GM18499 (cell line): ENCODE data around the gene CTNNA3.

Experiments
- ATAC-seq: cut with Tn5 transposase; IDR thresholded peaks from one replicate; pipeline ENCODE4 v1.9.1; 2021; ENCODE audit warnings: moderate number of reproducible peaks; ENCODE audit not compliant: insufficient read depth, unreplicated experiment

Gene CTNNA3

DNA sequence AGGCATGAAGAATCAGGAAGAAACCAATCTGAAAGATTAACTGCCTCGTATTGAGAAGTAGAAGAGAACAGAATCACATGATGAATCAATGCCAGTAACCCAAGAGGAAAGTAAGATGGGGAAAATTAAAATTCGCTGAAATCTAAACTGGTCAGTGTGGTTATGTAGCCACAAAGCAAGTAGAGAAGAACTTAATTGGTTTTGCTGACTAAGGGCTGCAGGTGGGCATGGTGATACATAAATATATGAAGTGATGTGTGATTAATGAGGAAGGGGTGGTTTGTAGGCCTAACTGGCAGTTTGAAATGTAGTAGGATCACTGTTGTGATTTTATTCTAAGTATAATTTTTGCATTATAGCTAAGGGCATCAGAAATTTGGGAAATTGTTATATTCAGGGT, 853.6 kb downstream of the CTNNA3 start:
- ATAC-seq = no peak

DNA sequence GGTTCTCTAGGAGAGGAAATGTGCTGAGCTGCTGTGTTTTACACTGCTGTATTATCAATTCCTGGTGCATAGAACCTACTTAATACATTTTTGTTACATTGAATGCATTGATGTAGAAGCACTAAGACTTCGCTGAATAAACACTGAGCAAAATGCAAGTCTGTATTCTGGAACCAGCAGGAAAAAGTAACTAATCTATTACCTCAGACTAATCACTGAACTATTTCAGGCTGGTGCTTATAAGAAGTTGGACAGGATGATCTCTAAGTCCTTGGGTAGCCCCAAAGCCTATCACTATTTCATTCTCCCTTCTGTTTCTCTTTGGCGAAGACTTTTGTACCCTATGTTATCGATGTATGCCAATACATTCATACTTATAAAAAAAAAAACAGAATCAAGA, 857.3 kb downstream of the CTNNA3 start:
- ATAC-seq = no peak

DNA sequence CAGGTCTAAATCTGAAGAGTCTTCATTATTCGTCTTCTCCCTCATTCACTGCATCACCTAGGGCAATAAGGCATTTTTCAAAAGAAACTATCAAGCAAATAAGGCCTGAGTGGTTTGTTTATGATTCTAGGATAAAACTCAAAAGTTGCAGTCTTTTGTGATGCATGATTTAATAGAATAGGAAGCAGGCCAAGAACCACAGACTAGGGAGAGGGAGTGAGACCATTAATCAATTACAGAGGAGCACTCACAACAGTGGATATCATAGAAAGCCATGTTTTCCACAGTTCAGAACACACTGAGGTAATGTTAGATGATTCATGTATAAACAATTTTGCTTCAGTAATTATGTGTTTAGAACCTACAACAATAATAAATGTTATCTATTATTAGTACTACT, 858.0 kb downstream of the CTNNA3 start:
- ATAC-seq = no peak

DNA sequence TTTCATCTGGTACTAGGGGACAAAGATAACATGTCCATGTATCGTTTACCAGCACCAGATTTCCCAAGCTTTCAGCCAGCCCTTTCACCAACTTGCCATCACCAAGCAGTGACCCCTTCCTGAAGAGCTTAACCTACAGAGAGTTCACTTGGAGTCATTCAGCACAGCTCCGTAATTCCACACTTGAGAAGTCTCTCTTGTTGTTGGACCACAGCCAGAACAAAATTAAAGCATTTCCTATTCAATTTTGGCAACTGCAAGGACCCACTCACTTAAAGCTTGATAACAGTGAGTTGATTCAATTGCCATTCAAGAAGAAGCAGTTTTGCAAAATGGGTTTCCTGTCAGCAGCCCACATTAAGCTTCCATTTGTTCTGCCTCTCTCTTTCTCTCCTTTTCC, 858.7 kb downstream of the CTNNA3 start:
- no peak for ATAC-seq

DNA sequence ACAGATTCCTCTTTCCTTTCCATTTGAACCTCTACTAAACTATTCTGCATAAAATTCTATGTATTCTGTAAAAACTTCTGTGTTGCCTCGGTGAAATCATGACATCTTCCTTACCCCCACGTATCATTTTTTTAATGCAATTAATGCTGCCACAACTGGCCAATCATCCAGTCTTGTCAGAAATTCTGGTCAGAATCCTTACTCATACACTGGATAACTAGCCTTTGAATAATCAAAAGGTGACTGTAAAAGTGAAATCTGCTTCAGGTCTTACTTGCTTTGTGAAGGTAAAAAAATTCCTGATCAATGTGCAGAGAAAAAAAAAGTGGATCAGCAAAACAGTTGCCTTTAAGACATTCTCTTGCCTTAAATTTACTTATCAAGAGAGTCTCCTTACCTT, 859.2 kb downstream of the CTNNA3 start:
- no peak for ATAC-seq

DNA sequence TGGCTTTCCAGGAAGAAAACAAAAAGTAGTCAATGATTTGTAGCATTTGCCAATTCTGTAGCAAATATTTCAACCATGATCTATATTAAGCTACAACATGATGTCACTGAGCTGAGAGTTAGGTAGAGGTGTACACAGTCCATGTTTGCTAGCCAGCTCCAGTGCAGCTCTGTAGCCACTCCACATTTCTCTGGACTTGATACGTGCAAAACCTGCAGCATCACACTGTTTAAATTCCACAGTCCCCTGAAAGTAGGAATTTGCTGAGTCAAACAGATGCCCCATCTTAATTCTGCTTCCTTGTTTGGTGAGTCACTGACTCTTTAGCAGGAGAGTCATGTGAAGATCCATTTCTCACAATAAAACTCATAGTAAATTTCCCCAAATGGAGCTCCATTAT, 859.9 kb downstream of the CTNNA3 start:
- ATAC-seq = no peak

DNA sequence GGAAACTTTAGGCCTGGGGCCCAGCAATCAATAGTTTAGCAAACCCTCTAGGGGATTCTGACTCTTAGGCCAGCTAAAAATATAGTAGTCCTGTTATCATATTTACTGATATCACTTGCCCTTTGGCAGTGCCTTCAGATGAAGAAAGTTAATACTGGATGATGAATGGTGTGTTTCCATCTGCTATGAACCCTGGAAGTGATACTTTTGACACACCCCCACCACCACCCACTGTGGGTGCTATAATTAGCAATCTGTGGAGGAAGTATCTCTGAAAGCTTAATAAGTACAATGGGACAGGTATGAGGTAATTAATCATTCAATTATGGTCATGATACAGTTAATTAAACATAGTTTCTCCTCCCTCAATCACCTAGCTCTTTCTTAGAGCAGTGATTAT, 860.6 kb downstream of the CTNNA3 start:
- no peak for ATAC-seq

DNA sequence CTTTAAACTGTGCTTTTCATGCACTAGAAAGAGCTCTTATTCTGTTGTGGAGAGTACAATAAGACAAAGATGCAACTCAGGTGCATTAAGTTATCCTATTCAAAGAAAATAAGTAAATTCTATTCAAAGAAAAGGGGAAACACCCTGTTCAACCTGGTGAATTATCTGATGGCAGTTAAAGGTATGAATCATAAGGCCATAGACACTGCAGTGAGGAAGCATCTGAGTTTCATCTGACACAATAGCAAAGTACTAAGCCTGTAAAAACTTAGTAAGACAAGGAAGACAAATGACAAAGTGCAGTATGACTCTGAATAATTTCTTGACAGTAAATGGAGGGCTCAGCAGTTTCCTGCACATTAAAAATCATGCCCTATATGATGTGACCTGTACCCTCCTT, 861.2 kb downstream of the CTNNA3 start:
- no peak for ATAC-seq

DNA sequence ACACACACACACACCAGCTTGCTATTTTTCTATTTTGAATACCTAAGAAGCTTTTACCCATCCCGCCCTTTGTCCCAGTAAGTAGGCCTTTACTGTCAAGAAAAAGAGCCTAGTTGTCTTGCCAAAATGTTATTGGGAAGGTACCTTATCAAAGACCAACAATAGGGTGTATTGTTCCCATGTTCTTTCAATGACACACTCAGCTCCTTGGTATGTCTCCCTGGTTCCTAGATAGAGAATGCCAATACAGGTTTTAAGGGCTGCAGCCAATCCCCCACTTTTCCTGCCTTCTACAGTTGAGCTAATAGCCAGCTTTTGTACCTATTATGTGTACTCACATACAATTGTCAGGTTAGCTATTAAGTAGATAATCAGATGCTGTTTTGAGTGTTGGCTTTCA, 862.1 kb downstream of the CTNNA3 start:
- ATAC-seq = no peak

DNA sequence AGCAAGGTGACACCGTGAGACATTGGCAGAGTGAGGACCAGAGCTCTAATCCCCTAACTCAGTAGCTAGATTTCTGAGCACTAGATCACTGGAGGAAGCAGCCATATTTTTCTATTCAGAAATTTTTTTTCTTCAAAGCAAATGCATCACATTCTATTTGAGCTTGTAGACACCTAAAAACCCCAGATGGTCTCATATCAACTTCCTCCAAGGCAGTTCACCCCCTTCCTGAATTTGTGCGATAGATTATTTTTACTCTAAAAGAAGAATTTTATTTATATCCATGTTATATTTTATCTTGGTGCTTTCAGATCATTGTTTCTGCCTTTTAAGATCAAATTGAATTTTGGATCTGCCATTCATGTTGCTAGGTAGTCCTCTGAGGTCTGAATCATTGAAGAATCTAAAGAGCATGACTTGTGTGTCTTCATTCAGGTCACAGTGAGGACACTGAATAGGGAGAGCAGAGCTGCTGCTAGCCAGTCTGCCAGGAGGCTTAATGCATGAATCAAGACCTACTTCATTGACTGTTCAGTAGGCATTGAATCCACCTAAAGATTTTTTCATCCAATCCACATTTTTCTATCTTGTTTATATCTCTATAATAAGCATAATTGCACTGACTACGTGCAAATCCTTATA, 863.1 kb downstream of the CTNNA3 start:
- no peak for ATAC-seq

DNA sequence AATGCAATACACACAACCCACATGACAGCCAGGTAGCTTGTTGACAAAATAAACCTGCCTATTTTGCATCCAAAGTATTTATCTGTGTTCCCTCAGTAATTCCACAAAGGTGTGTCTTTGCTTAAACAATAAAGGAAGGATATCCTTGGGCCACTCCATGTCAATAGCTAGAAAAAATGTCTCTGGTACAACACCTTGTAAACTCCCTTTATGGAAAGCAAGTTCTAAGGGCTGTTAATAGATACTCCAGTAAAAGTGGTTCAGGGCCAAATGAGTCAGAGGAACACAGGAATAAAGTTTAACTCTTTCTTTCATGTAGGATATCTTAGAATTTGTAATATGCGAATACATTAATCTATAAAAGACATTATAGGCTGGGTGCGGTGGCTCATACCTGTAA, 867.0 kb downstream of the CTNNA3 start:
- ATAC-seq = no peak

DNA sequence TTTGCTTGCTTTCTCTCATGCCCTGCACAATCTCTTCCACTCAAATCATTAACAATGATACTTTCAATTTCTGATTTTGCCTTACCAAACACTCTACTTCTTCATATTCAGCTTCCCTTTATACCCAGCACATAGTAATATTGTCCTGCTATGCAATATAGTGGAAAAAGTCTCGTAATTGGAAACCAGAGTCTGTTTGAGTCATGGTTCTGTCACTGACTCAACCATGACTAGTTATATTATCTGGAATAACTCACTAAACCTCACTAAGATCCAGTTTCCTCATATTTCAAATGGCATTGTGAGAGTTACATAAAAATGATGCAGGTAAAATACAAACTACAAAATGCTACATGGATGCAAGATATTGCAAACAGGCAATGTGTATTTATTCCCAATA, 868.6 kb downstream of the CTNNA3 start:
- ATAC-seq = no peak

DNA sequence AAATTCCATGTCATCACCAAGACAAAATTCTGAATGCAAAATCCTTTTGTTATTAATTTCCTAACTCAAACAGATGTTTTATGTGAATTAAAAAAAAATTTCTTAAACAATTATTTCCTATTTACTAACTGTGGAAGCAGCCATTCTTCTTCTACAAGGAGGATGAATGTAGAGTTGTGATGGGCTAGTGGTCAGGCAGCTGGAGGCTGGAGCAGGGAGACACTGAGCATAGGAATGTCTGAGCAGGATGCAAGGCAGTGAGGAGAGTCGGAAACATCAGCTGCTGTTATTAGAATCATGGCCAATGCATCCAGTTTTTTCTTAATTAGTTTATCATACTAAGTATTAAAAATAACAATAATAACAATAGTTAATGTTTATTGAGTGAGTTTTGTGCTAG, 872.7 kb downstream of the CTNNA3 start:
- no peak for ATAC-seq

DNA sequence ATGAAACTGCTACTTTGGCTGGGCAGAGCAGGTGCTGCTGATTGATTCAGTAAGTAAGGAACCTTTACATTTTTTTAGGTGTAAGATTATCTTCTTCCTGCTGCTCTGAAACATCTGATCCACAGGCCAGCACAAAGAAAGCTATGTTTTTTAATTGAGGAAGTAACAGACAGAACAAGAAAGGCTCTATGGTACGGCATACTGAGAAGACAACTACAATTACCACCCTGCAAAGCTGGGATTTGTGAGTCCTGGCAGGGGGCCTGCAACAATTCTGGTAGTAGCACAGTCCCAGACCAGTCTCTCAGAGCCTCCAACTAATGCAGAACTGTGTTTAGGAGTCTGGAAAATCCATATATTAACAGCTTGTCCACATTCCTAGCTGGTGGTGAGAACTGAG, 873.2 kb downstream of the CTNNA3 start:
- ATAC-seq = no peak

DNA sequence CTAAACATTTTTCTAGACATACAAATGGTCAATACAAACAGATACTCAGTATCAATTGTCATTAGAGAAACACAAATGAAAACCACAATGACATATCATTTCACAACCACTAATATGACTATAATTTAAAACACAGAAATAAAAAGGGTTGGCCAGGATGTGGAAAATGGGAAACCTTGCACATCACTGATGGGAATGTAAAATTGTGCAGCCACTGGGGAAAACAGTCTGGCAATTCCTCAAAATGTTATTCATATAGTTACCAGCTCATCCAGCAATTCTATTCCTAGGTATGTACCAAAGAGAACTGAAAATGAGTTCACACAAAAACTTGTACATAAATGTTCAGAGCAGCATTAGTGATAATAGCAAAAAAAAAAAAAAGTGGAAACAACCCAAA, 876.3 kb downstream of the CTNNA3 start:
- ATAC-seq = no peak

DNA sequence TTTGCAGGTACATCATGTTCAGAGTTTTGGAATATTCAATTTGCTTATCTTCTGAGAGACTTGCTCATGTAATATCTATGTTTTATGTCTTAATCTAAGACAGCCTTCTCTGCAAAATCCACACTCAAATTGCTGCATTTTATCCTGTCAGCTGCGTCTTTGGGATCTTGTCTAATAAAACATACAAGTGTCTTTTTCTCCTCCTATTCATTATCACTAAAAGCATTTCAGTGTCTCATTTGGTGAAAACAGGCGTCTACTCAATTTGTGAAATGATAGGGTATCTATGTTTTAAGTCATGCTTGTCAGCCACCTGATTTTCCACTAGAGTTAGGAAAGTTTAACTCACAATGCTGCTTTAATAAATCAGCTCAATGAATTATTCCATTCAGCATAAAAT, 882.9 kb downstream of the CTNNA3 start:
- ATAC-seq = no peak

DNA sequence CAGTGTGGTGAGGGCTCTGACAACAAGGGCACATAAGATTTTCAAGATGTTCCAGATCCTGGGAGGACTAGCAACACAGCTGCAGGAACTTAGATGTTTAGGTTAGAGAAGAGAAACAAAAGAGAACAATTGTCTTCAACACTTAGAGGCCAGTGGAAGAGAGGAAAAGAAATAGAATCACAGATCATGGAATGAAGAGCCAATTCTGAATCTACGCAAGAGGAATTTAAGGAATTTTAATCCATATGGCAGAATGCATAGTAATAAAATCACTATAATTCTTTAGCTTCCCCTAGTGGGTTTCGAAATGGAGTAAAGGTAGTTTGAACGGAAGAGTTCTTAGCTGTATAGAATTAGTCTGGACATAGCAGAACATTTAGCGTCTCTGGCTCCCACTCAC, 884.8 kb downstream of the CTNNA3 start:
- ATAC-seq = no peak

DNA sequence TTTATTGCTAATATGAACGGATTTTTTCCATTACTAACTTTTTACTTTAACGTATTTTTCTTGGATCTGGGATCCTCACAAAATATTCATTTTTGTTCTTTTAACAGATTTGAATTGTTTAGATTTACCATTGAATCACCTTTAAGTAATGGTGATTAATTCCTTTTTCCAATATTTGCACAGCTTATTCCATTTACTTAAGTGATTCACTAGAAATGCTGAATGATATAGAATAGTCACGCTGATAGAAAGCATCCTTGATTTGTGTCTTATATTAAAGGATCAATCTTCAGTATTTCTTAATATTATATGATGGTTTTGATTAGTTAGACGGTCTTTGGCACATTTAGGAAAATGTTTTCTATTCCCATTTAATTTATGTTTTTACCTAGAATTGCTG, 886.6 kb downstream of the CTNNA3 start:
- no peak for ATAC-seq

DNA sequence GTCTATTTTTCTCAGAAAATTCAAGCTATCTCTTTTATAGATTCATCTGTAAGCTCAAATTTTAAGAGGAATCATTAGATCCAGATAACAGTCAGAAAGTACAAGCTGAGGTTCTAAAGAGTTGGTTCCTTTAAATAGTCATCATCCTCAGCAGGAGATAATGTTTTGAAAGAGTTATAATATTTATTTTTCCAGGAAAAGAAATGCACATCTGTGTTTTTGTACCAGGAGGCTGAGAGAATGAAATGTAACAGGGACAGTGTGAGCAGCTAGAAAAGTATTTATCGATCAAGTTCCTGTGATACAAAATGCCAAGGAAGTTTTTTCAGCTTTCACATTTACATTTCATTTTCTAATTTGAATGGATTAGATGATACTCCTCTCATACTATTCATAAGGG, 890.4 kb downstream of the CTNNA3 start:
- ATAC-seq = no peak

DNA sequence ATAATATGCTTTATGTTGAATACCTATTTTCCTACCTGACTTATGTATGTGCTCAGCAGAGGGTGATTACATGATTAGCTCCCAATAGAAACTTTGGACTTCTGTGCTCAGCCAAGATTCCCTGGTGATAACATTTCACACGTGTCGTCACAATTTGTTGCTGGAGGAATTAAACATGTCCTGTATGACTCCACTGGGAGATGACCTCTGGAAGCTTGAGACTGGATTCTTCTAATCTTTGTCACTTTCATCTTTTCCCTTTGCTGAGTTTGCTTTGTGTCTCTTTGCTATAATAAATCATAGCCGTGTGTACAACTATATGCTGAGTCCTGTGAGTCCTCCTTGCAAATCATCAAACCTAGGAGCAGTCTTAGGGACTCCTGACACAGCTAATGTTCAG, 891.0 kb downstream of the CTNNA3 start:
- no peak for ATAC-seq

DNA sequence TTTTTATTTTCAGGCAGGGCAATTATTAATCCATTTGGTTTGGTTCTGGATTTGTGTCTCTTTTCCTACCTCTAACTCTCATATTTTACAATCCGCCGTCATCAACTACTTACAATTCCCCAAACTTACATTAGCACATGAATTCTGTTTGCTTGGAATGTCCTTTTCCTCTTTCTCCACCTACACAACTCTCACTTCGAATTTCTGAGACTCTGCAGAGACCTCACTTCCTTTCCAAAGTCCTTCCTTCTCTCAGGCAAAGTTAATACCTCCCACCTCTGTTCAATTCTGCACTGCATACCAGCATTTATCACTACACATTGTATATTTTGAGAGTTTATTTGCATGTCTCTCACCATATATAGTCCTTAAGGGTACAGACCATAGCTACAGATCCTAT, 892.8 kb downstream of the CTNNA3 start:
- ATAC-seq = no peak

DNA sequence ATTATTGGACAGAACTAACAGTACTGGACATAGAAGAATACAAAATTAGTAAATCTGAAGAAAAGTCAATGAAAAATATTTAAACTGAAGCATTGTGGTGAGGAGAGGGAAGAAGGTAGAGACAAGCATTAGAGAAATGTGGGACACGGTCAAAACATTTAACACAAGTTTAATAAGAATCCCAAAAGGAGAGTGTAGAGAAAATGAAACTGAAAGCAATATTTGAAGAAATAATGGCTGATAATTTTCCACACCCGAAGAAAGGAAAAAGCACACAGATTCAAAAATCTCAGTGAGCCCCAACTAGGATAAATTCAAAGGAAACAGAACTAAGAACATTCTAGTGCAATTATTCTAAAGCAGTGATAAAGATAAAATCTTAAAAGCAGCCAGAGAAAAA, 896.5 kb downstream of the CTNNA3 start:
- no peak for ATAC-seq

DNA sequence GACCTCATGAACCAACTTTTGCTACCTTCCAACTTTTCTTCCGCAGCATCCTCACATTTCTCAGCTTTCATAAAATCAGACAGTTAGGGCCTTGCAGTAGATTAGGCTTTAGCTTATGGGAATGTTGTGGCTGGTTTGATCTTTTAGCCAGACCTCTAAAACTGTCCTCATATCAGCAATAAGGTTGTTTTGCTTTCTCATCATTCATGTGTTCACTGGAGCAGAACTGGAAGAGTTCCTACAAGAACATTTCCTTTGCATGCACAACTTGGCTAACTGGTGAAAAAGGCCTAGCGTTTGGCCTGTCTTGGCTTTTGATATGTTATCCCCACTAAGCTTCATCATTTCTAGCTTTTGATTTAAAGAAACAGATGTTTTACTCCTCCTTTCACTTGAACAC, 900.1 kb downstream of the CTNNA3 start:
- no peak for ATAC-seq
